GF-D8 (cell line): Measurements from ENCODE around the gene ZFHX2.

Experiments used
- DNase-seq: peaks from one replicate; lab custom pipeline; 2025; lab: John Stamatoyannopoulos, UW

The ZFHX2 gene

DNA sequence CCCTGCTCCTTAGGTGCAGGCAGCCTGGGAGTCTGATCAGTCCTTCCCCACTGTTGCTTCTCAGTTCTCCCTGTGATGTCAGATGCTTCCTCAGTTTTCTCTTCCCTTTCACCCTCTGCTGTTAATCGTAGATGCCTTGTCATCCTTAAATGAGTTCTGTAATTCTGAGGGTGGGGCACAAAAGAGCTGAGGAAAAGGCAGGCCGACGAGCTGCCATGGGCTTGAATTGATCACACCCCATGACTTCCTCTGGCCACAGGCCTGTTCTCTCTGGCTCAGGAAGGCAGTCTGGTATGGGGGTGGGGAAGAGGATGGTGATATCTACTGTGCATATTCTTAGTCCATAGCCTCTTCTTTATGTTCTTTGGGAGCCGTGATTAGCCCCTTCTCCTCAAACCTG lies 21.3 kb upstream of the ZFHX2 start:
- no peak for DNase-seq

- DNase-seq, result no peak
Measured at GRCh38 chr14:23572524-23572828, 20.9 kb upstream of the ZFHX2 start.

- DNase-seq, result no peak
Measured at GRCh38 chr14:23571701-23572523, 20.3 kb upstream of the ZFHX2 start.

- DNase-seq, result no peak
Measured at GRCh38 chr14:23570806-23571483, 19.4 kb upstream of the ZFHX2 start.

DNA sequence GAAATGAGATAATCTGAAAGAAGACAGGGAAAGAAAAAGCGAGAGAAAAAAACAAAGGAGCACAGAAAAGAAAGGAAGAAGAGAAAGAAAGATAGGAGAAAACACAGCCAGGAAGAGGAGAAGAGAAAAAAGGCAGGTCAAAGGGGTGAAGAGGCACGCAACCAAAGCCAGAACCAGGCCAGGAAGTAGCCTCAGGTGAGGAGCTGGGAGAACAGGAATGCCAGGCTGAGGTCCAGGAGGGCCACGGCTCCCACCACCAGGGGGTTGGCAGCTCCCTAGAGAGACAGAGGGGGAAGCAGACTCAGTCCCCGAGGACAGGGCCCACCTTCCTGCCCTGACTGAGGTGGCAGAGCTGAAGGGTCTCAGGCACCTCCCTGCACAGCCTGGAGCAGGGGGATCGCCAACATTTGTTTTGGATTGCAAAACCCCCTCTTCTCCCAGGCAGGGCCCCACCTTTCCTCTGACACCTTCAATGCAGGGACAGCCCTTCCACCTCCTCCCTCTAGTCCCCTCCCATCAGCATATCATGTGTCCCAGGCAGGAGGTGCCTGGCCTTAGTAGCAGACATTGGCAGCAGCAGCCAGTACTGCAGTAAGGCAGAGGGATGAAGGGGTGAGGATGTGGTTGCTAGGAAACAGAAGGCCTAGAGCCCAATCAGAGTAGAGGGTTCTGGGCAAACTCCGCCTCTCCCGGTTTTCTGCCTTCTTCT lies 18.0 kb upstream of the ZFHX2 start:
- DNase-seq, result no peak

DNA sequence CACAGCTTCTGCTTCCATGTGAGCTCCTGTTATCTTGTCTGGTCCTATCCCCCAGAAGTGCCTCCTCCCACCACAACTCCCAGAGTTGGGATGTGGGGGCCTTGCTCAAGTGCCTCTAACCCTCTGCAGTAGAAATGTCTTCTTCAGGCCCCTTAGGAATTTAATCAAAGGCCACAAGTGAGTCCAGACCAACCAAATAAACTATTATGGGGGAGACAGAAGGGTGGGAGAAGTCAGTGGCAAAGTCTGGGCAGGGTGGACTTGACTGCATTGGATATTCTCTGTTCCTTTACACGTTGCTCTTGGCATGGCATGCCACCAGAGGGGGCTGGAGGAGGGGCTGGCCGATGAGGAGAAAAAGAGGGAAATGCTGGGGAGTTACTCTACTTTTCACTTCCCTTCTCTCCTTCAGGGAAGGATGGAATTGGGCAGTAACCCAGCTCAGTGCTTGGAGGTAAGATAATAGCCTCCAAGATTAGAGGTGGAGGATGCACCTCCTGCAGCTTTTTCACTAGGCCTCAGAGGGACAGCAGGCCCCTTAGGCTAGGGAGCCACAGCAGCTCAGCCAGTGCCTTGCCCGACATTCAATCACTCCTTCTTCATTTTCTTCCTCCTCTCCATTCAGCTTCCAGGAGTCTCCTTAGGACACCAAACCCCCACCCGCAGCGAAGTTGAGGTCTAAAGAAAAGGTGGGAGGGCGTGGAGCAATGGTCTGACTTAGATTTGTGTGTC lies 17.2 kb upstream of the ZFHX2 start:
- DNase-seq, result peak; percentile 18

DNA sequence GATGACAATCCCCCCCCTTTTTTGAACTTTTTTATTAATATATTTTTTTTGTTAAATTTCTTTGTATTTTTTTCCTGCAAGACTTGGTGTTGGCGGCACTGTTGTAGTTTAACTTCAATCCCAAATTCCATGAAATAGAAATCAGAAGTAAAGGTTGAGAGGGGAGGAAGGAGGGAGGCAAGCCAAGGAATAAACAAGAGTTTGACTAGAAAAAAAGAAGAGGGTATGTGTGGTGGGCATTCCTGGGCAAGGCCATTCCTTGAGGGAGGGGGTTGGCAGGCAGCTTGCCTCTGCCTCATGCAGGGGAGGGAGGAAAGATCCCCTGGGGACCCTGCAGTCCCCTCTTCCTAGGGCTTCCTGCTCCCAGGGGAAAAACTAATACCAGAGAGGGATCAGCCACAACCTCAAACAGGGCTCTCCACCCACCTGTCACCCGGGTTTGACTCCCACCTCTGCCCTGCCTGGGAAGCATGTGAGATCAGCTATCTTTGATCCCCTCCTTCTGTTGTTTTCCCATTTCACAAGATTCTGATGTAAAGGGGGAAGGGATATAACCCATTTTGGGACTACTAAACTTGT lies 16.5 kb upstream of the ZFHX2 start:
- no peak for DNase-seq

DNA sequence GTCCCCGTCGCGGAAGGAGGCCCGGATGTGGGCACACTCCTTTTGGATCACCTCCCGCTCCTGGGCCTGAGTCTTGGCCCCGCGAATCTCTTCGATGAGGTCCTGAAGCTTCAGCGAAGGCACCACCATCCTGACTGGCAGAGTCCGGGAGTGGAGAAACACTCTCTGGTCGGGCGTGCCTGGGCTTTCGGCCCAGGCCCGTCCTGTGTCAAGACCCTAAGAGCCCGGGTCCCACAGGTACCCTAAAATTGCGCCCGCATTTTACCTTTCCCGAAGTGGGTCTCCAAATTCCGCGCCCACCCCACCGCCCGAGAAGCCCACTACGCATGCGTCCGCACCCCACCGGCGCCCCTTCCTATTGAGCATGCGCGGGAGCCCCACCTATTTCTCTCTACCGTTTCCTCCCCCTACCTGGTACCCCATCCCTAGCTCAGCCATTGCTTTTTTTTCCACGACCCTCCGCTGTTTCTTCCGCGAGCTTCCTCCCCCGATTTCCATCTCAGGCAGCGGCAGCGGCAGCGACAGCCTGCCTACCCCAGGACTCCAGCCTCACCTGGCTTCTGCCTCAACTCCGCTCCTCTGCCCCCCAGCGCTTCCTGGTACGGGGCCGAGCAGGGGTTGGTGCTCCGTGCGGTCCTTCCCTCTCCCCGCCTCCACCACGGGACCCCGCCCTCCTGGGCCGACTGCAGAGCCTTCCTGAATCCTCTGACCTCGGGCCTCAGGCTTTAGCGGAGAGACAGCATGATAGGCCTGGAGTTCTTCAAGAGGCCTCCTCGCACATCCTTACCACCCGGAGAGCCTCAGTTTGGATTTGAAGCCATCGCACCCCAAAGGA lies 15.8 kb upstream of the ZFHX2 start, which contains the start of gene AP1G2:
AP1G2 (minus strand) TSS at position 606 of the 835 bp plus-strand sequence; CDS start at position 129, 477 bp downstream.
- DNase-seq, result peak; percentile 79

- DNase-seq, result no peak
Measured at GRCh38 chr14:23566778-23567185, 15.2 kb upstream of the ZFHX2 start.

DNA sequence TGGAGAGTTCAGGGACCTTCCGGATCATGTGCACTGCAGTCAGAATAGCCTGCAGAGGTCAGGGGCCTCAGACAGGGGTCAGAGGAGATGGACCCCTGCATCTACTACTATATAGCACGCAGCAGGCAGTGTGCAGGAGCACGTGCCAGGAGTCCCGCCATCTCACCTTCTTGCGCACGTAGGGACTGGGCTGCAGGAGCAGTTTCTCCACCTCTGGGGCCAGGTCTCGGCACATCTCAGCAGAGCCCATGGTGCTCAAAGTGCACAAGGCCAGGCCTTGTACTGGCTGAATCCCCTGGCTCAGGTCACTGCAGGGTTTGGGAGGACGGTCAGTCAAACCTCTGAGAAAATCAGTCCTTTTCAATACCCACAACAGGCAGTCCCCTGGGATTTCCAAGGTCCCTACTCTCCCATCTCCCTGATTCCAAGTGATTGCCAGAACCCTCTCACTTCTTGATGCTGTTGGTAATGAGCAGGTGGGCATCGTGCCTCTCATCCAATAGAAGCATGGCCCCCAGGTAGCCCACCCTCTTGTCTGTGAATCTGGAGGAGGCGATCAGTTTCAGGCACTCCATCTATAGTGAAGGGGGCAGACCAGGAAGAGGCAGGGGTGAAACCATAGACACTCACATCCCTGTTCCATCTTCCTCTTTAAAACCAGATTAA lies 14.7 kb upstream of the ZFHX2 start:
- DNase-seq, result no peak

- no peak for DNase-seq
Measured at GRCh38 chr14:23565626-23566025, 14.1 kb upstream of the ZFHX2 start.

GRCh38 chr14:23564876-23565275 lies 13.3 kb upstream of the ZFHX2 start:
- DNase-seq, result no peak

GRCh38 chr14:23564181-23564812 lies 12.7 kb upstream of the ZFHX2 start:
- DNase-seq, result no peak

DNA sequence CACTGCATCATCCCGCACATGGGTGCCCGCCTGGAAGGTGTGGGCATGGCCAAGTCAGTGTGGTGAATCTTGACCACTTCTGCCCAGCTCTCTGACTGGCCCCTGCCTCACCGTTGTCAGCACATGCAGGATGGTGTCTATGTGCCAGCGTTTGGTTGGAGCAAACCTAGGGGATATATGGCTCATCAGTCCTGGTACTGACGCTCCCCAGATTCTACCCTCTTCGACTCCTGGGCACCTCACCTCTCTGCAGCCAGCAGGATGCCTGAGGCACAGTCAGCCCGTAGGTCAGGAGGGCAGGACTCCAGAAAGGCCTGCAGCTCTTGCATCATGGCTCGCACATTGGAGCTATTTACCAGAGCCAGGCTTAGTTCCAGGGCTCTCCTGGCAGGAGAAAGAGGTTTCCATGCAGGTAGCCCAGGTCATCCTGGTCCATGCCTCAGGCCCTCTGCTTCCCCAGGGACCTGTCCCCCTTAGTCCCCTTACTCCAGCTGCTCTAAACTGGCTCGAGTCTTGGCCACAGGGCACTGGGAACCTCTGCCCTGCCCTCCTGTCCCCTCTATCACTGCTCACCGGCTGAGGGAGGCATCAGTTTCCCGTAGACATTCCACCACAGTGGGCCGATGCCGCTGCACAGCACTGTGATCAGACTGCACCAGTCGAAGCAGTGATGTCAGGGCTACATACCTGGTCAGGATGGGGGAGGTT lies 12.1 kb upstream of the ZFHX2 start:
- no peak for DNase-seq

DNA sequence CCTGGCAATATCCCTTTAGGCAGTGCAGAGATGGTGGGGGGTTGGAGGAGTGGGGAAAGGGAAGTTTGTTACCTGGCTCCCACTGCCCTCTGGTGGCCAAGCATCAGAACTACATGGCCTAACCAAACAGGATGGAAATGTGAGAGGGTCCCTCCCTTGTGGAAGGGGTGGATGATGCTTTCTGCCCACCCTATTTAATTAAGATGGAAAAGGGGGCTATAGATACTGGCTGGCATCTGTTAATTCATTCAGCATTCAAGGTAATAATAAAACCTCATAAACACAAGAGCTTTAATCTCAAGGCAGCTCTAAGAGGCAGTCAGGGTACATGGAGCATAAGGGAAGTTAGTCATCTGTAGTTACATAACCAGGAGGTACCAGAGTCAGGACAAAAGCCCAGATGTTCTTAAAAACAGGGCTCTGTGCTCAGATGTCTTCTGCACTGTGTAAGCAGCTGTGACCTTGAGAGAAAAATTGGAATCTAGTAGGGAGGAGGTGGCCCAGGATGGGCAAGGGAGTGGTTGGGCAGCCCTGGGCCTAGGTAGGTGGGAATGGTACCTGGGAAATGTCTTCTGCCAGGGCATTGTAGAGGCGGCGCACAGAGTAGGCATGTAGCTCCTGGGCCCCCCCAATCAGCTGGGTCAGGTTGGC lies 11.4 kb upstream of the ZFHX2 start:
- DNase-seq, result no peak

- DNase-seq, result no peak
Measured at GRCh38 chr14:23561873-23562821, 10.6 kb upstream of the ZFHX2 start.

- no peak for DNase-seq
Measured at GRCh38 chr14:23561259-23561658, 9.7 kb upstream of the ZFHX2 start.
